ENCODE measurements around the gene TAOK3. TPM values are rescaled to one million over a fixed set of nuclear protein-coding genes. Genes with fewer than 3 reads are reported as not detected.

TAOK3 gene
- total and polyA plus RNA-seq, 9 of the 15 experiments (the other 6 are each of a cell fraction or from before 2014, with no cell fraction given), result 24.3 to 83.5 (median 47.1) TPM

DNA sequence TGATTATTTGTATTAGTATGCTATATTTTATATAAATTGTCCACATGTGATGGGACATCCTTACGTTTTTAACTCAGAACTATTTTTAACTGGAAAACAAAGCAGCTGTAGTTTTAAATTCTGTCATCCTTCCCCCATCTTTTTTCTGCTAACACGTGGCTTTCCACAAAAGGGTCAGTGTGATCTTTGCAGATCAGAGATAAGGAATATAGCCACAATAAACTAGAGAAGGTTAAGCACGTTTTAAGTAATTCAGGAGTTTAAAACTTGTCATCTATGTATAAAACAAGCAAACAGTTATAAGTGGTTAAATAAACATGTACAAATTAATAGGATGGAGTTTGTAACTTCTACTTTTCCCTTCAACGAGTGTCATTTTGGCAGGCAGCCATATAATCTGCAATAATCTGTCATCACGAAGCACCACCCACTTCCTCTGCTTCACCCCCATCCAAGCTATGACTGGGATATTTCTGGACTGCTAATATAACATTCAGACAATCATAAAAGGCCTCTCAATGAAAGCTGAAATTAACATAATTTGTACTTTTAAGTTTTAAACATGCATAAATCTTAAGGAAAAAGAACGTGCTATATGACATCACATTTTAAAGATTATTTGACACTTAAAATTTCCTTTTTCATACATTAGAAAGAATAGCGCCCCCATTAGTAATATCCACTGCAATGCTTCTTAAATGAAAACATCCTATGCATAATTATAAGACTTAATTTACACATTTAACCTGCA is 15.3 kb downstream of the TAOK3 start (continued):
- TF ChIP-seq, protein P1, sequence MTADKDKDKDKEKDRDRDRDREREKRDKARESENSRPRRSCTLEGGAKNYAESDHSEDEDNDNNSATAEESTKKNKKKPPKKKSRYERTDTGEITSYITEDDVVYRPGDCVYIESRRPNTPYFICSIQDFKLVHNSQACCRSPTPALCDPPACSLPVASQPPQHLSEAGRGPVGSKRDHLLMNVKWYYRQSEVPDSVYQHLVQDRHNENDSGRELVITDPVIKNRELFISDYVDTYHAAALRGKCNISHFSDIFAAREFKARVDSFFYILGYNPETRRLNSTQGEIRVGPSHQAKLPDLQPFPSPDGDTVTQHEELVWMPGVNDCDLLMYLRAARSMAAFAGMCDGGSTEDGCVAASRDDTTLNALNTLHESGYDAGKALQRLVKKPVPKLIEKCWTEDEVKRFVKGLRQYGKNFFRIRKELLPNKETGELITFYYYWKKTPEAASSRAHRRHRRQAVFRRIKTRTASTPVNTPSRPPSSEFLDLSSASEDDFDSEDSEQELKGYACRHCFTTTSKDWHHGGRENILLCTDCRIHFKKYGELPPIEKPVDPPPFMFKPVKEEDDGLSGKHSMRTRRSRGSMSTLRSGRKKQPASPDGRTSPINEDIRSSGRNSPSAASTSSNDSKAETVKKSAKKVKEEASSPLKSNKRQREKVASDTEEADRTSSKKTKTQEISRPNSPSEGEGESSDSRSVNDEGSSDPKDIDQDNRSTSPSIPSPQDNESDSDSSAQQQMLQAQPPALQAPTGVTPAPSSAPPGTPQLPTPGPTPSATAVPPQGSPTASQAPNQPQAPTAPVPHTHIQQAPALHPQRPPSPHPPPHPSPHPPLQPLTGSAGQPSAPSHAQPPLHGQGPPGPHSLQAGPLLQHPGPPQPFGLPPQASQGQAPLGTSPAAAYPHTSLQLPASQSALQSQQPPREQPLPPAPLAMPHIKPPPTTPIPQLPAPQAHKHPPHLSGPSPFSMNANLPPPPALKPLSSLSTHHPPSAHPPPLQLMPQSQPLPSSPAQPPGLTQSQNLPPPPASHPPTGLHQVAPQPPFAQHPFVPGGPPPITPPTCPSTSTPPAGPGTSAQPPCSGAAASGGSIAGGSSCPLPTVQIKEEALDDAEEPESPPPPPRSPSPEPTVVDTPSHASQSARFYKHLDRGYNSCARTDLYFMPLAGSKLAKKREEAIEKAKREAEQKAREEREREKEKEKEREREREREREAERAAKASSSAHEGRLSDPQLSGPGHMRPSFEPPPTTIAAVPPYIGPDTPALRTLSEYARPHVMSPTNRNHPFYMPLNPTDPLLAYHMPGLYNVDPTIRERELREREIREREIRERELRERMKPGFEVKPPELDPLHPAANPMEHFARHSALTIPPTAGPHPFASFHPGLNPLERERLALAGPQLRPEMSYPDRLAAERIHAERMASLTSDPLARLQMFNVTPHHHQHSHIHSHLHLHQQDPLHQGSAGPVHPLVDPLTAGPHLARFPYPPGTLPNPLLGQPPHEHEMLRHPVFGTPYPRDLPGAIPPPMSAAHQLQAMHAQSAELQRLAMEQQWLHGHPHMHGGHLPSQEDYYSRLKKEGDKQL (CRISPR knock-in tag; IDR thresholded peaks at IDR 0.05; ENCODE audit: borderline replicate concordance), result no peak
- no peak for TF ChIP-seq ZNF445 (CRISPR knock-in tag; IDR thresholded peaks at IDR 0.05; ENCODE audit: low read depth)
- TF ChIP-seq FOXK2 (conservative IDR thresholded peaks at IDR 0.05 in 1 of 2, IDR thresholded peaks at IDR 0.05 in 1 of 2; ENCODE audit: low read depth in 2 of 2), result peak in 1 of 2 experiments; percentile 19; a peak in 1 of 4 replicates
- peak; percentile 72 for TF ChIP-seq MTA3 (IDR thresholded peaks at IDR 0.05; ENCODE audit: borderline replicate concordance)
- no peak for TF ChIP-seq PCBP1 (IDR thresholded peaks at IDR 0.05; ENCODE audit: low read depth, low read length, poor library complexity, severe bottlenecking)
- no peak for TF ChIP-seq ZNF507 (tag; conservative IDR thresholded peaks at IDR 0.05)
- no peak for TF ChIP-seq ELF4 (CRISPR knock-in tag; IDR thresholded peaks at IDR 0.05)
- TF ChIP-seq, protein P2, sequence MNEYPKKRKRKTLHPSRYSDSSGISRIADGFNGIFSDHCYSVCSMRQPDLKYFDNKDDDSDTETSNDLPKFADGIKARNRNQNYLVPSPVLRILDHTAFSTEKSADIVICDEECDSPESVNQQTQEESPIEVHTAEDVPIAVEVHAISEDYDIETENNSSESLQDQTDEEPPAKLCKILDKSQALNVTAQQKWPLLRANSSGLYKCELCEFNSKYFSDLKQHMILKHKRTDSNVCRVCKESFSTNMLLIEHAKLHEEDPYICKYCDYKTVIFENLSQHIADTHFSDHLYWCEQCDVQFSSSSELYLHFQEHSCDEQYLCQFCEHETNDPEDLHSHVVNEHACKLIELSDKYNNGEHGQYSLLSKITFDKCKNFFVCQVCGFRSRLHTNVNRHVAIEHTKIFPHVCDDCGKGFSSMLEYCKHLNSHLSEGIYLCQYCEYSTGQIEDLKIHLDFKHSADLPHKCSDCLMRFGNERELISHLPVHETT (CRISPR knock-in tag; conservative IDR thresholded peaks at IDR 0.05 in 1 of 2, IDR thresholded peaks at IDR 0.05 in 1 of 2), result peak in 1 of 2 experiments; percentile 43; a peak in 1 of 4 replicates
- TF ChIP-seq ZNF174 (CRISPR knock-in tag; IDR thresholded peaks at IDR 0.05), result no peak
- TF ChIP-seq HOXB6 (CRISPR knock-in tag; IDR thresholded peaks at IDR 0.05; ENCODE audit: borderline replicate concordance), result no peak
- no peak for TF ChIP-seq ZNF551 (CRISPR knock-in tag; IDR thresholded peaks at IDR 0.05)
- TF ChIP-seq, protein P3, sequence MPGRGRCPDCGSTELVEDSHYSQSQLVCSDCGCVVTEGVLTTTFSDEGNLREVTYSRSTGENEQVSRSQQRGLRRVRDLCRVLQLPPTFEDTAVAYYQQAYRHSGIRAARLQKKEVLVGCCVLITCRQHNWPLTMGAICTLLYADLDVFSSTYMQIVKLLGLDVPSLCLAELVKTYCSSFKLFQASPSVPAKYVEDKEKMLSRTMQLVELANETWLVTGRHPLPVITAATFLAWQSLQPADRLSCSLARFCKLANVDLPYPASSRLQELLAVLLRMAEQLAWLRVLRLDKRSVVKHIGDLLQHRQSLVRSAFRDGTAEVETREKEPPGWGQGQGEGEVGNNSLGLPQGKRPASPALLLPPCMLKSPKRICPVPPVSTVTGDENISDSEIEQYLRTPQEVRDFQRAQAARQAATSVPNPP (IDR thresholded peaks at IDR 0.05; ENCODE audit: borderline replicate concordance, insufficient read depth, insufficient read length), result no peak
- no peak for TF ChIP-seq PHTF2 (CRISPR knock-in tag; IDR thresholded peaks at IDR 0.05)
- TF ChIP-seq, protein P4, sequence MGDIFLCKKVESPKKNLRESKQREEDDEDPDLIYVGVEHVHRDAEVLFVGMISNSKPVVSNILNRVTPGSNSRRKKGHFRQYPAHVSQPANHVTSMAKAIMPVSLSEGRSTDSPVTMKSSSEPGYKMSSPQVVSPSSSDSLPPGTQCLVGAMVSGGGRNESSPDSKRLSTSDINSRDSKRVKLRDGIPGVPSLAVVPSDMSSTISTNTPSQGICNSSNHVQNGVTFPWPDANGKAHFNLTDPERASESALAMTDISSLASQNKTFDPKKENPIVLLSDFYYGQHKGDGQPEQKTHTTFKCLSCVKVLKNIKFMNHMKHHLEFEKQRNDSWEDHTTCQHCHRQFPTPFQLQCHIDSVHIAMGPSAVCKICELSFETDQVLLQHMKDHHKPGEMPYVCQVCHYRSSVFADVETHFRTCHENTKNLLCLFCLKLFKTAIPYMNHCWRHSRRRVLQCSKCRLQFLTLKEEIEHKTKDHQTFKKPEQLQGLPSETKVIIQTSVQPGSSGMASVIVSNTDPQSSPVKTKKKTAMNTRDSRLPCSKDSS (IDR thresholded peaks at IDR 0.05; ENCODE audit: low read depth, partially characterized antibody), result no peak
- TF ChIP-seq ZNF778 (CRISPR knock-in tag; IDR thresholded peaks at IDR 0.05), result no peak
- no peak for TF ChIP-seq FOXK1 (CRISPR knock-in tag; IDR thresholded peaks at IDR 0.05; ENCODE audit: borderline replicate concordance)

Data from K562 (cell line).